H9 (cell line): Measurements from ENCODE around the gene RPS4Y1. TPM values are rescaled to one million over a fixed set of nuclear protein-coding genes. Genes with fewer than 3 reads are reported as not detected.

Experiments used
- DNase-seq: peaks from one replicate; pipeline ENCODE4 v3.0.0-alpha.2; 2017
- H2AFZ ChIP-seq: one replicate; pipeline ENCODE4 v1.6.1; 2013; ENCODE audit warnings: mild to moderate bottlenecking, low read length, control low read depth, moderate library complexity
- H2AK5ac ChIP-seq: 2 replicates; pipeline ENCODE4 v1.6.1; 2013; ENCODE audit warnings: low read length, control low read depth, mixed read lengths; ENCODE audit not compliant: insufficient read length
- H2BK120ac ChIP-seq: one replicate; pipeline ENCODE4 v1.6.1; 2013; ENCODE audit warnings: low read depth, mild to moderate bottlenecking, low read length, control low read depth, inconsistent platforms; ENCODE audit not compliant: poor library complexity, severe bottlenecking
- H2BK12ac ChIP-seq: 2 replicates; pipeline ENCODE4 v1.6.1; 2013; ENCODE audit warnings: low read length, control low read depth, mixed read lengths, low read depth; ENCODE audit not compliant: insufficient read length
- H2BK15ac ChIP-seq: 2 replicates; pipeline ENCODE4 v1.6.1; 2013; ENCODE audit warnings: low read depth, low read length, control low read depth
- H2BK20ac ChIP-seq: one replicate; pipeline ENCODE4 v1.6.1; 2013; ENCODE audit warnings: low read depth, mild to moderate bottlenecking, low read length, control low read depth, inconsistent platforms; ENCODE audit not compliant: poor library complexity, severe bottlenecking
- H2BK5ac ChIP-seq: 2 replicates; pipeline ENCODE4 v1.6.1; 2013; ENCODE audit warnings: low read length, control low read depth, mixed read lengths; ENCODE audit not compliant: insufficient read length
- H3K14ac ChIP-seq: 2 replicates; pipeline ENCODE4 v1.6.1; 2013; ENCODE audit warnings: low read length, control low read depth; ENCODE audit not compliant: insufficient read depth
- H3K18ac ChIP-seq: 2 replicates; pipeline ENCODE4 v1.6.1; 2013; ENCODE audit warnings: low read depth, mild to moderate bottlenecking, mixed read lengths, low read length, control low read depth; ENCODE audit not compliant: insufficient read length
- H3K23ac ChIP-seq: 2 replicates; pipeline ENCODE4 v1.6.1; 2013; ENCODE audit warnings: low read length, control low read depth, mixed read lengths, low read depth; ENCODE audit not compliant: insufficient read length
- H3K23me2 ChIP-seq: 2 replicates; pipeline ENCODE4 v1.6.1; 2013; ENCODE audit warnings: low read depth, mild to moderate bottlenecking, mixed read lengths, low read length, control low read depth; ENCODE audit not compliant: insufficient read length, poor library complexity, severe bottlenecking
- H3K27ac ChIP-seq: 2 replicates; pipeline ENCODE4 v1.5.1; 2013; ENCODE audit warnings: low read length, control low read depth, mixed read lengths, low read depth; ENCODE audit not compliant: insufficient read length
- H3K27me3 ChIP-seq: 2 replicates; pipeline ENCODE4 v1.6.1; 2013; ENCODE audit warnings: low read length, control low read depth, inconsistent platforms; ENCODE audit not compliant: insufficient read depth
- H3K4ac ChIP-seq: 2 replicates; pipeline ENCODE4 v1.6.1; 2013; ENCODE audit warnings: low read depth, mild to moderate bottlenecking, control low read depth, inconsistent platforms, low read length, moderate library complexity
- H3K4me1 ChIP-seq: 2 replicates; pipeline ENCODE4 v1.6.1; 2013; ENCODE audit warnings: low read length, control low read depth, inconsistent platforms; ENCODE audit not compliant: insufficient read depth
- H3K4me2 ChIP-seq: 2 replicates; pipeline ENCODE4 v1.6.1; 2013; ENCODE audit warnings: low read length, control low read depth, mixed read lengths; ENCODE audit not compliant: insufficient read length, insufficient read depth
- H3K56ac ChIP-seq: 2 replicates; pipeline ENCODE4 v1.6.1; 2013; ENCODE audit warnings: low read depth, mild to moderate bottlenecking, mixed read lengths, low read length, control low read depth; ENCODE audit not compliant: insufficient read length
- H3K79me1 ChIP-seq: 2 replicates; pipeline ENCODE4 v1.6.1; 2013; ENCODE audit warnings: low read depth, mild to moderate bottlenecking, moderate library complexity, low read length, control low read depth, inconsistent platforms; ENCODE audit not compliant: insufficient read depth, poor library complexity, severe bottlenecking
- H3K79me2 ChIP-seq: 2 replicates; pipeline ENCODE4 v1.6.1; 2013; ENCODE audit warnings: low read length, control low read depth, inconsistent platforms; ENCODE audit not compliant: insufficient read depth
- H3K9ac ChIP-seq: 2 replicates; pipeline ENCODE4 v1.6.1; 2013; ENCODE audit warnings: low read length, control low read depth, mixed read lengths; ENCODE audit not compliant: insufficient read length; ENCODE audit errors: extremely low read depth
- H3K9me3 ChIP-seq: one replicate; pipeline ENCODE4 v1.6.1; 2013; ENCODE audit warnings: low read depth, low read length, inconsistent platforms; ENCODE audit not compliant: control insufficient read depth
- H3T11ph ChIP-seq: one replicate; pipeline ENCODE4 v1.6.1; 2013; ENCODE audit warnings: mild to moderate bottlenecking, low read length, control low read depth, inconsistent platforms
- H4K20me1 ChIP-seq: one replicate; pipeline ENCODE4 v1.6.1; 2013; ENCODE audit not compliant: control insufficient read depth, insufficient read length, insufficient read depth
- H4K5ac ChIP-seq: 2 replicates; pipeline ENCODE4 v1.6.1; 2013; ENCODE audit warnings: low read depth, mild to moderate bottlenecking, mixed read lengths, low read length, control low read depth; ENCODE audit not compliant: insufficient read length
- H4K8ac ChIP-seq: replicated peaks from 2 replicates; pipeline ENCODE4 v1.6.1; 2013; ENCODE audit warnings: low read length, control low read depth, mixed read lengths, low read depth; ENCODE audit not compliant: insufficient read length
- H4K91ac ChIP-seq: 2 replicates; pipeline ENCODE4 v1.6.1; 2013; ENCODE audit warnings: low read depth, mild to moderate bottlenecking, moderate library complexity, mixed read lengths, low read length, control low read depth; ENCODE audit not compliant: insufficient read length
- H3K27ac Mint-ChIP-seq, 3 experiments: 2 replicates in 2 of 3; 3 replicates in 1 of 3; pipeline ENCODE4 v1.8.0; 2020 to 2021; ENCODE audit warnings: mixed read lengths in 3 of 3, mild to moderate bottlenecking in 1 of 3, moderate library complexity in 1 of 3
- H3K27me3 Mint-ChIP-seq: 2 replicates; pipeline ENCODE4 v1.8.0; 2021; ENCODE audit warnings: low read depth, mild to moderate bottlenecking, moderate library complexity, mixed read lengths
- H3K36me3 Mint-ChIP-seq, 3 experiments: 2 replicates in 2 of 3; 3 replicates in 1 of 3; pipeline ENCODE4 v1.8.0; 2020 to 2021; ENCODE audit warnings: low read depth in 3 of 3, mixed read lengths in 3 of 3; ENCODE audit not compliant: insufficient read depth in 1 of 3
- H3K4me1 Mint-ChIP-seq, 2 experiments: 2 replicates each; pipeline ENCODE4 v1.8.0; 2020; ENCODE audit warnings: mixed read lengths in 2 of 2
- H3K4me3 Mint-ChIP-seq, 2 experiments: 2 replicates in 1 of 2; 3 replicates in 1 of 2; pipeline ENCODE4 v1.8.0; 2020 to 2021; ENCODE audit warnings: mild to moderate bottlenecking in 2 of 2, mixed read lengths in 2 of 2, moderate library complexity in 1 of 2
- H3K9me3 Mint-ChIP-seq, 2 experiments: 2 replicates in 1 of 2; 3 replicates in 1 of 2; pipeline ENCODE4 v1.8.0; 2020; ENCODE audit warnings: mild to moderate bottlenecking in 2 of 2, mixed read lengths in 2 of 2, moderate library complexity in 1 of 2
- WGBS: extraction: QIAGEN DNeasy Blood & Tissue Kit; methylation state at CpG from one replicate; pipeline ENCODE4 v1.1.7; 2013; ENCODE audit warnings: missing lambda C conversion rate, low lambda C conversion rate, mixed read lengths; ENCODE audit not compliant: insufficient read length; ENCODE audit errors: extremely low coverage; 5-methylcytosine and 5-hydroxymethylcytosine counted together
- long read RNA-seq: library from polyadenylated mRNA; unstranded; transcript quantifications from one replicate; pipeline ENCODE4 v2.0.0, GENCODE V29; 2020
- total RNA-seq: library from RNA; stranded (reverse); gene quantifications from 2 replicates; pipeline ENCODE4 v1.2.1, GENCODE V29; 2021
- TF ChIP-seq, protein P1 (sequence below): fragments of 200-600 bp; sonication (generic); conservative IDR thresholded peaks from 3 replicates; pipeline ENCODE4 v1.8.0; 2021; ENCODE audit warnings: antibody characterized with exemption, mild to moderate bottlenecking

RPS4Y1 gene
- not detected in 2 replicates for total RNA-seq
- long read RNA-seq = 0 reads

DNA sequence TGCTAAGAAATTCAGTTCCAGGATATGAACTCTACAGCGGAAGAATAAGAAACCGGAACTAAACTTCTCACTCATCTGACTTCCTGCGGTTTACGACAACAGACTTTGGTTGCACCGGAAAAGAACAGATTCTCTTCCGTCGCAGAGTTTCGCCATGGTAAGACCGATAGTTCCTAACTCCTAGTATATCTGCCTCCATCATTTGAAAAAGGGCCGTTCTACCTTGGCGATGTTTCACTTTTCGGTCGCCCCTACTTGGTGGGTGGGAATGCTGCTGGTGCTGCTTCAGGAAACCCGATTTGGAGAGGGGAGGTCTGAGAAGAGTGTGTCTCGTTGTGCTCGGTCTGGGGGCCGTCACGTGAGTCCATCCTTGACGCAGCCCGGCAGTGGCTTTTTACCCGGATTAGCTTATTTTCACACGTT is at the start of gene RPS4Y1:
RPS4Y1 (plus strand) TSS at position 132 of the 423 bp plus-strand sequence; CDS start at position 155, 23 bp downstream.
- Histone ChIP-seq H2BK5ac (no peak within 1 kb of the TSS), H3K23ac (no peak within 1 kb of the TSS), H2BK15ac (no peak within 1 kb of the TSS), H4K20me1 (no peaks in the 10 kb centered on the region), H3K14ac (no peak within 1 kb of the TSS), H3K27ac (no peak within 1 kb of the TSS), H3K4ac (no peak within 1 kb of the TSS), H4K8ac (no peak within 1 kb of the TSS), H4K91ac (no peak within 1 kb of the TSS), H4K5ac (no peak within 1 kb of the TSS), H2BK20ac (no peak within 1 kb of the TSS), H2AK5ac (no peak within 1 kb of the TSS), H3K9me3 (no peaks in the 10 kb centered on the region), H3K23me2 (no peaks in the 10 kb centered on the region), H2BK120ac (no peak within 1 kb of the TSS), H3K4me2 (no peak within 1 kb of the TSS), H3K27me3 (no peaks in the 10 kb centered on the region), H2AFZ (no peak within 1 kb of the TSS), H3K4me1 (no peaks in the 10 kb centered on the region), H3K79me1 (no peaks in the 10 kb centered on the region), H3T11ph (no peak within 1 kb of the TSS), H2BK12ac (no peak within 1 kb of the TSS), H3K18ac (no peak within 1 kb of the TSS), H3K56ac (no peak within 1 kb of the TSS), H3K9ac (no peak within 1 kb of the TSS), H3K79me2 (no peaks in the 10 kb centered on the region)
- no peaks in the 10 kb centered on the region for H3K27me3 Mint-ChIP-seq
- H3K4me1 Mint-ChIP-seq = no peaks in the 10 kb centered on the region
- DNase-seq = no peak
- no CpG with 5 or more reads among the region's 22 CpGs for WGBS
- H3K27ac Mint-ChIP-seq = no peak within 1 kb of the TSS
- no peak within 1 kb of the TSS for H3K4me3 Mint-ChIP-seq
- no peaks in the 10 kb centered on the region for H3K9me3 Mint-ChIP-seq
- TF ChIP-seq, protein P1, sequence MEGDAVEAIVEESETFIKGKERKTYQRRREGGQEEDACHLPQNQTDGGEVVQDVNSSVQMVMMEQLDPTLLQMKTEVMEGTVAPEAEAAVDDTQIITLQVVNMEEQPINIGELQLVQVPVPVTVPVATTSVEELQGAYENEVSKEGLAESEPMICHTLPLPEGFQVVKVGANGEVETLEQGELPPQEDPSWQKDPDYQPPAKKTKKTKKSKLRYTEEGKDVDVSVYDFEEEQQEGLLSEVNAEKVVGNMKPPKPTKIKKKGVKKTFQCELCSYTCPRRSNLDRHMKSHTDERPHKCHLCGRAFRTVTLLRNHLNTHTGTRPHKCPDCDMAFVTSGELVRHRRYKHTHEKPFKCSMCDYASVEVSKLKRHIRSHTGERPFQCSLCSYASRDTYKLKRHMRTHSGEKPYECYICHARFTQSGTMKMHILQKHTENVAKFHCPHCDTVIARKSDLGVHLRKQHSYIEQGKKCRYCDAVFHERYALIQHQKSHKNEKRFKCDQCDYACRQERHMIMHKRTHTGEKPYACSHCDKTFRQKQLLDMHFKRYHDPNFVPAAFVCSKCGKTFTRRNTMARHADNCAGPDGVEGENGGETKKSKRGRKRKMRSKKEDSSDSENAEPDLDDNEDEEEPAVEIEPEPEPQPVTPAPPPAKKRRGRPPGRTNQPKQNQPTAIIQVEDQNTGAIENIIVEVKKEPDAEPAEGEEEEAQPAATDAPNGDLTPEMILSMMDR = no peak
- H3K36me3 Mint-ChIP-seq = no peaks in the 10 kb centered on the region
